Omental fat pad (tissue), 4 donors: ENCODE data around the gene MTA1. TPM values are rescaled to one million over a fixed set of nuclear protein-coding genes. Genes with fewer than 3 reads are reported as not detected.

Experiments
- ATAC-seq: fragments of 150-250 bp; one replicate; pipeline ENCODE4 v1.9.1; 2016; ENCODE audit warnings: mild to moderate bottlenecking, moderate library complexity; ENCODE audit not compliant: low FRiP score
- DNase-seq: peaks from one replicate; pipeline ENCODE4 v3.0.0-alpha.2; 2019; ENCODE audit warnings: low spot score
- CTCF ChIP-seq, 3 donors: fragments of 450-650 bp; IDR thresholded peaks; one replicate each; pipeline ENCODE4 v1.5.1; 2016 to 2017; ENCODE audit warnings: antibody characterized with exemption in 3 of 3, mild to moderate bottlenecking in 3 of 3, moderate library complexity in 2 of 3
- total RNA-seq, 4 donors: library from RNA; depleted of rRNA; stranded (reverse); fragments of >200 nt; gene quantifications; one replicate each; pipeline ENCODE4 v1.1.0, GENCODE V29; 2016

Gene MTA1
- total RNA-seq, 4 donors from 2014 or later, result 35.4 to 72.5 (median 59.7) TPM

- TF ChIP-seq CTCF (IDR thresholded peaks at IDR 0.05), result no peak
- DNase-seq (no peak), ATAC-seq (no peak)
These were observed 38.9 kb downstream of the MTA1 start for GRCh38 chr14:105458571-105458970.

GRCh38 chr14:105460116-105460515 lies 40.5 kb downstream of the MTA1 start:
- no peak for ATAC-seq
- no peak for TF ChIP-seq CTCF (IDR thresholded peaks at IDR 0.05)
- no peak for DNase-seq

- no peak for DNase-seq
- TF ChIP-seq CTCF (IDR thresholded peaks at IDR 0.05), result no peak
- ATAC-seq, result no peak
These were observed 41.0 kb downstream of the MTA1 start for GRCh38 chr14:105460616-105461015.

- DNase-seq (no peak), ATAC-seq (no peak)
- TF ChIP-seq CTCF (IDR thresholded peaks at IDR 0.05), result no peak
These were observed 42.3 kb downstream of the MTA1 start for GRCh38 chr14:105461903-105462302.

- TF ChIP-seq CTCF (IDR thresholded peaks at IDR 0.05), result no peak
- DNase-seq, result no peak
- ATAC-seq, result no peak
These were observed 44.9 kb downstream of the MTA1 start for GRCh38 chr14:105464501-105464900.

- no peak for ATAC-seq
- DNase-seq, result no peak
- TF ChIP-seq CTCF (IDR thresholded peaks at IDR 0.05), result no peak
These were observed 45.8 kb downstream of the MTA1 start for GRCh38 chr14:105465209-105466031.
